ENCODE results near the gene B4GALT1.
A peak's percentile ranks its signal among the peaks of the same experiment; 100 is the strongest.

The B4GALT1 gene, protein sequence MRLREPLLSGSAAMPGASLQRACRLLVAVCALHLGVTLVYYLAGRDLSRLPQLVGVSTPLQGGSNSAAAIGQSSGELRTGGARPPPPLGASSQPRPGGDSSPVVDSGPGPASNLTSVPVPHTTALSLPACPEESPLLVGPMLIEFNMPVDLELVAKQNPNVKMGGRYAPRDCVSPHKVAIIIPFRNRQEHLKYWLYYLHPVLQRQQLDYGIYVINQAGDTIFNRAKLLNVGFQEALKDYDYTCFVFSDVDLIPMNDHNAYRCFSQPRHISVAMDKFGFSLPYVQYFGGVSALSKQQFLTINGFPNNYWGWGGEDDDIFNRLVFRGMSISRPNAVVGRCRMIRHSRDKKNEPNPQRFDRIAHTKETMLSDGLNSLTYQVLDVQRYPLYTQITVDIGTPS

GRCh38 chr9:33167084-33167971, at the start of gene B4GALT1:
TSS of gene B4GALT1 (minus strand) at chr9:33167336. CDS start at chr9:33167169, 167 bp downstream.
- in situ Hi-C loops (cut with HindIII; ENCODE audit: low sequenced_read_pairs), result no loop called here
- H3K4me3 ChIP-seq (ENCODE audit: low read depth, low read length), result peak within 1 kb of the TSS; percentile 95
- TF ChIP-seq CTCF (IDR thresholded peaks at IDR 0.05; ENCODE audit: low read depth, low read length), result no peak
- DNase-seq (ENCODE audit: low read depth, low spot score), result peak; percentile 94

DNA sequence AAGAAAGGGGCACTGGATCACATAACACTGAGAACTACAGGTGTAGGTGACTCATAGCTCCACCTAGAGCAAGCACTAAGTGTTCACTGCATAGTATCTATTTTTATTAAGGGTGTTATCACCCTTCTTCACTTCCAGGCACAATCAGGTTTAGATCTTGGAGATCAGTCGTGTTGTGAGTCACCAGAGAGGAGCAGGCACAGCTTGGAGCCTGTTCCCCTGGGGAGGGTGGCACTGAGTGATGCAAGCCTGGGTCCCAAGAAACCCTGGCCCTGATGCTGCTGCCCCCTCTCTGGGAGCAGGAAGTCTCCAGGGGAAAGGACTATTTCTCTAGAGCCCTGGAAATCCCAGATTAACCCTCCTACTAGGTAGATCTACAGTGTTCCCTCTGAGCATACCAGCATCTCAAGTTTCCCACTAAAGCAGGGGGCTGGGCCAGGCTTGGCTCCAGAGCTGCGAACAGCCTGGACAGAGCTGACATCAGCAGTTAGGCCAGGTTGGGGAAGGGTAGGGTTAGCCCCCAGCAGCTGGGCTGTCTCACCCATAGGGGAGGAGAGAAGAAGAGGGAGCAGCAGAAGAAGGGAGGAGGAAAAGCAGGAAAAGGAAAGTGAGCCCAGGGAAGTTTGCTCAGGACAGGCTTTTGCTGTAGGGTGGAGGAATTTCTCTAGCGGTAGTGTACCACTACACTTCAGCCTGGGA, 44.7 kb upstream of the B4GALT1 start:
- no peak for DNase-seq (ENCODE audit: low read depth, low spot score)
- in situ Hi-C loops (cut with HindIII; ENCODE audit: low sequenced_read_pairs), result no loop called here
- H3K4me3 ChIP-seq (ENCODE audit: low read depth, low read length), result no peak overlapping the region

GRCh38 chr9:33210006-33210715, 43.0 kb upstream of the B4GALT1 start:
- TF ChIP-seq CTCF (IDR thresholded peaks at IDR 0.05; ENCODE audit: low read depth, low read length), result no peak
- in situ Hi-C loops (cut with HindIII; ENCODE audit: low sequenced_read_pairs), result no loop called here
- no peak for DNase-seq (ENCODE audit: low read depth, low spot score)
- no peak overlapping the region for H3K4me3 ChIP-seq (ENCODE audit: low read depth, low read length)

More for the DNA sequence above, 44.7 kb upstream of the B4GALT1 start:
- no peak for TF ChIP-seq CTCF (IDR thresholded peaks at IDR 0.05; ENCODE audit: low read depth, low read length)

- no peak for DNase-seq (ENCODE audit: low read depth, low spot score)
- no peak overlapping the region for H3K4me3 ChIP-seq (ENCODE audit: low read depth, low read length)
- TF ChIP-seq CTCF (IDR thresholded peaks at IDR 0.05; ENCODE audit: low read depth, low read length), result no peak
- in situ Hi-C loops (cut with HindIII; ENCODE audit: low sequenced_read_pairs), result no loop called here
These were observed 42.3 kb upstream of the B4GALT1 start for GRCh38 chr9:33209394-33209793.

DNA sequence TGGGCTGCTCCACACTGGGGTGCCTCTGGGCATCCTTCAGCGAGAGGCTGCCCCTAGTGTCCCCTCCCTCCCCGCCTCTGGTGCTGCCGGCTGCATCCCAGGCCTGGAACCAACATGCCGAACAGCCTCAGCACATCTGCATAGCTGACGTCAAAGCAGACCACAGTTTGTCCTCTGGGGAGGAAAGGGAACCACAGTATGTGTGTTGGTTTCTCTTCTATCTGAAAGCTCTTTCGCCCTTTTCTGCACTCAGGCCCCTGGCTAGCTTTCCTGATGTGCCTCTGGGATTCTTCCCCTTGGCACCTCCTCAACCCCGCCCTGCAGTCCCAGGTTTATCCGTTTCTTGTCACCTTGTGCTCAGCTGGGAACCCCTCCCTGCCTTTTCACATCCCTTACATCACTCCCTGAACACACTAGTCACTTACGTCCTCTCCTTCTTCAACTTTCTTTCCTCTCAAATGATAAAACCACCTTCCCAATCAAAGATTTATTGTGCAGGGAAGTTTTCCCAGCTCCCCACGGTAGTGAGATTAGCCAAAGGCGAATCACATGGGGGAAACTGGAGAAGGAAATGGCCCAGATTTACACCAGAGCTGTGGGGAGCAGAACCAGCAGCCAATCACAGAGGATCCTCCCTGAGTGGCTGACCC, 35.5 kb upstream of the B4GALT1 start:
- peak; percentile 71 for DNase-seq (ENCODE audit: low read depth, low spot score)
- in situ Hi-C loops (cut with HindIII; ENCODE audit: low sequenced_read_pairs), result no loop called here
- no peak for TF ChIP-seq CTCF (IDR thresholded peaks at IDR 0.05; ENCODE audit: low read depth, low read length)
- no peak overlapping the region for H3K4me3 ChIP-seq (ENCODE audit: low read depth, low read length)

Measured in astrocyte of the spinal cord (primary cell).